GM18526 (cell line): Measurements from ENCODE around the gene COPE.

ENCODE experiments used
- POLR2A ChIP-seq: IDR thresholded peaks from 3 replicates; pipeline ENCODE4 v1.6.1; 2011; ENCODE audit not compliant: insufficient read length; ENCODE audit errors: extremely low read depth

COPE gene

DNA sequence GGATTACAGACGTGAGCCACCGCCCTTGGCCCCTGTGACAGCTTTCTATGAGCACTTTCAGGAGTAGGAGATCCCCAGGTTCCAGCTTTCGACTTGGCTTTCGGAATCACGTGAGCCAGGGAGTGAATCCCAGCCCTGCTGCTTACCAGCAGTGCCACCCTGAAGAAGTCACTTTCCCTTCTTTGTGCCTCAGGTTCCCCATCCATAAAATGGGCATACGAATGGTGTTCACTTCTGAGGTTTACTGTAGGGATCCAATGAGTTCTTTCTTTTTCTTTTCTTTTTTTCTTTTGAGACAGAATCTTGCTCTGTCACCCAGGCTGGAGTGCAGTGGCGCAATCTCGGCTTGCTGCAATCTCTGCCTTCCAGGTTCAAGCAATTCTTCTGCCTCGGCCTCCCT is 26.1 kb upstream of the COPE start:
- no peak for TF ChIP-seq POLR2A

DNA sequence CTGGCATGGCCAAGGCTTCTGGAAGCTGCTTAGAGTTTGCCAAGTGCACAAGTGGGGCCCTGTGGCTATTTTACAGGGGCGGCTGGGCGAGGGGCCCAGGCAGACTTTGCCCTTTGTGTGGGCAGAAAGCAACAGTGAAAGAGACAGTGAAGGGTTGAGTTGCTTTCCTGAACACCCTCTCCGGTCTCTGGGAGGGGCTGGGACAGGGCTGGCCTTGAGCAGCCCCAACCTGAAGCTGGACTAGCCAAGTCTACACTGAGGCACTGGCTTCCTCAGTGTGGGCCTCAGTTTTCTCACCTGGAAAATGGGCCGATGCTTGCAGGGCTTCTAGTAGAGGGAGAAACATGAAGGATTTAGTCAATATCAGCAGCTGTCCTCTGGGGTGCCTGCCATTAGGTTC is 24.3 kb upstream of the COPE start:
- no peak for TF ChIP-seq POLR2A

DNA sequence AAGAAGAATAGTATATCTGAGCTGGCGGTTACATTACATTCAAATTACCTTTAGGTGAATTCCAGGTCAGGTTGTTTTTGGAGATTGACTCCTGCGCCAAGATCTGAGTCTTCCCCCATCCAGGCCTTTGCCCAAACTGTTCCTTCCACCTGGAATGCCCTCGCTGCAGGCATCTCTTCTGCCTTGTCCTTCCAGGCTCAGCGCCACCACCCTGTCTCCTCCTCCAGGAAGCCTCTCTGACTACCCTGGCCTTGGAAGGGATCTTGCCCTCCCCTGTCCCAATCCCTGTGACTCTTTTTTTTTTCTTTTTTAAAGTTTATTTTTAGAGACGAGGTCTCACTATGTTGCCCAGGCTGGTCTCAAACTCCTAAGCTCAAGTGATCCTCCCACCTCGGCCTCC is 23.5 kb upstream of the COPE start:
- no peak for TF ChIP-seq POLR2A

DNA sequence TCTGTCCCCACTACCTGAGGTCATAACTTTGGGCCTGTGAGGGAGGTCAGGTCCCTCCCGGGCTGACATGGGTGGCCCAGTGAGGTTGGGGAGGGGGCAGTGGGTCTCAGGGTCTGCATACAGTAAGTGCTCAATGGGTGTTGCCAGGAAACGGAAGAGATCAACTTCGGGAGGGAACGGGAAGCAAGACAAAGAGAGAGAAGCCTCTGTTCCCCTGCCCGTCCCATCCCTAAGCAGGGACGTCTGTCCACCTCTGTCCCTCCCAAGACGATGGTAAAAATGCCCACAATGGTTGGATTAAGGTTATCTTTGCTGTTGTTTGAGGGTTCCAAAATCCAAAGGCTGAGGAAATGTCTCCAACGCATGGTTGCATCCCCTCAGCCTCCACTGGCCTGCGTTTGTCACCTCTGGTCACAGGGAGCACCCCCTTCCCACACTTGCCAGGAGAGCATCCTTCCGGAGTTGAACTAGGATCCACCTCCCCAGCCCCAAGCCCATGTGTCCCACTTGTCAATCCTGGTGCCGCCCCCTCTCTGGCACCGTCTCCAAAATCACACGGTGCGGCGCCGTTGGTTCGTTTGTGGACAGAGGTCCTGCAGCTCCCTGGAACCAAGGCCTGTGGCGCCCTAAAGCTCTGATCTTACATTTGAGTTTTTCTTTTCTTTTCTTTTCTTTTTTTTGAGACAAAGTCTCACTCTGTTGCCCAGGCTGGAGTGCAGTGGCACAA is 22.6 kb upstream of the COPE start:
- no peak for TF ChIP-seq POLR2A

DNA sequence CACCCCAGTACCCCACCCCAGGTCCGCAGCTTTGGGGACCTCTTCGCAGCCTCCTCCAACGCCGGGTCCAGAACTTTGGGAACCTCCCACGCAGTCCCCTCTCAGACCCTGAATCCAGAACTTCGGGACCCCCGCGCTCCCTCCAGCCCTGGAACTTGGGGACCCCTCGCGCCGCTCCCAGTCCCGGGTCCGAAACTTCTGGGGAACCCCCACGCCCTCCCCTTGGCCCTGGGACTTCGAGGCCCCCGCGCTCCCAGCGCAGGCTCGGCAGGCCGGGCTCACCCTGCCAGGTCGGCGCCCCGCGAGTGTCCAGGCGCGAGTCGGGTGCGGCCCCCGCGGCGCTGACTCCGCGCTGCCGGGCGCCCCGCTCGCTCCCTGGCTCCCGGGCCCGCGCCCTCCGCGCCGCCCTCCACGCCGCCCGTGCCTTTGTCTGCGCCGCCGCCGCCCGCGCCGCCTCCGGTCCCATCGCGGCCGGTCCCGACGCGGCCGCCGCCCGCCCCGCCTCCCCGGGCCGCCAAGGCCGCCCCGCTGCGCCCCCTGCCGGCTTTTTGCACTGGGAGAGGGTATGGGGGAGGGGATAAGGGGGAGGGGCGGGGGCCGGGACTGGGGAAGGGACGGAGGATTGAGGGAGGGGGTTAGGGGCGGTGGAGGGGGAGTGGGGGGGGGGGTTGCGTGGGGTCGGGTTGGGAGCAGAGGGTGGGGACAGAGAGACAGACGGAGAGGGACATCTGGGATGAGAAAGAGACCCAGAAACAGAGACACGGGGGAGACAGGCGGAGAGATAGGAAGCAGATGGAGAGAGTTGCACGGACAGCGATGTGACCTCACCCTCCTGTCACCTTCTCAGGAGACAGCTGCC is 21.8 kb upstream of the COPE start, which contains the start of gene HOMER3:
Gene HOMER3, minus strand, starts transcription at position 449 of the 859 bp plus-strand sequence. CDS start 2,235 bp downstream, outside the sequence.
- TF ChIP-seq POLR2A: no peak

DNA sequence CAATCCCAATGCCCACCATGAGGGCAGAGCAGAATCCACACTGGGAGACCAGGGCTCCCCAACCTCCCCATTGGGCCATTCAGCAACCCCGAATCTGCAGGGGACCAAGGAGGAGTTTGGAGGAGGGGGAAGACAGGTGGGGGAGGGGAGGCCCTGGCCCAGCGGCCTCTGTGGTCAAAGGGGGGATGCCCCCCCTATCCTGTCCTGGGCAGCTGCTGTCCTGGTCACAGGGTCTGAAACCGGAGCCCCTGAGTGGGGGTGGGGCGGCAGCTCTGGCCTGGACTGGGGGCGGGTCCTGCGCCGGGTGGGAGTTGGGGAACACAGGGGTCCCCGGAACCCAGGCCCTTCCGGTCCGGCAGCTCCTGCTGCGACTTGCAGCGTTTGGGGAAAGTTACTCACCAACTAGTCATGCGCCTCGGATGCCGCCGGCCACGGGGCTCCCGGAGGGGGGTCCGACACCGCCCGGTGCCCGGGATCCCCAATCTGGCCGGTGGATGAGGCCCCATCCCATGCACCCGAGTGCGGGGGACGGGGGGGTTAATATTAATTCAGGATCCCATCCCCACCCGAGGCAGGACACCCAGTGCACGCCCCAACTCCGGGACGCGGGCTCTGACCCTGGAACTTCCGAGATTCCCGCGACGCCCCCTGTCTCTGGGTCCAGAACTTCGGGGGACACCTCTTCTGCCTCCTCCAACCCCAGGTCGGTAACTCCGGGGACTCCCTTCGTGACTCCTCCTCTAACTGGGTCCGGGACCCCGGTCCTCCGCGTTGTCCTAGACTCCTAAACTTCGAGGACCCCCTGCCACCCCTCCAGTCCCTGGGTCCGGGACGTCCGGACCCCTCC is 21.0 kb upstream of the COPE start:
- no peak for TF ChIP-seq POLR2A

DNA sequence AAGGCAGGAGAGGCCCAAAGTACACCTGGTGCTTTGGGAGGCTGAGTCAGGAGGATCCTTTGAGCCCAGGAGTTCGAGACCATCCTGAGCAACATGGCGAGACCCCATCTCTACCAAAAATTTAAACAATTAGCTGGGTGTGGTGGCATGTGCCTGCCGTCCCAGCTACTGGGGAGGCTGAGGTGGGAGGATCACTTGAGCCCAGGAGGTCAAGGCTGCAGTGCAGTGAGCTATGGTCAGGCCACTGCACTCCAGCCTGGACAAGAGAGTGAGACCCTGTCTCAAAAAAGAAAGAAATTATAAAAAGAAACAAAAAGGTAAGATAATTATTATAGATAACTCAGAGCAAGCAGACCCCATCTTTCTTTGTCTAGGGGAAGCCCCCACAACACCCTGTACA is 20.0 kb upstream of the COPE start:
- no peak for TF ChIP-seq POLR2A

DNA sequence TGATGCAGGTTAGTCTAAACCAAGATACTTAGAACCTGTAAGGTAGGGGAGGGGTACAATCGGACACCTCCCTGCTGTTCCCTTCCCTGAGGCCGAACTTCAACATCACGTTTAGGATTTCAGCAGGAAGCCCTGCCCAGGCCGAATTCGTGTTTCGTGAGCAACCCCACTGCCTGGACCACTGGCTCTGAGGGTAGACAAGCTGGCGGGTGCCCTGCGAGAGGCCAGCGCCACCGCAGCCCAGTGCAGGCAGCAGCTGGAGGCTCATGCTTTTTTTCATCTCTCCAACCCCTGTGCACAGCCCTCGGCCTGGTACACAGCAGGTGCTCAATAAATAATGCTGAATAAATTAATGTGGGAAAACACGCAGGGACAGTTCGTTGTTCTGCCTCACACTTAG is 14.1 kb upstream of the COPE start:
- no peak for TF ChIP-seq POLR2A

DNA sequence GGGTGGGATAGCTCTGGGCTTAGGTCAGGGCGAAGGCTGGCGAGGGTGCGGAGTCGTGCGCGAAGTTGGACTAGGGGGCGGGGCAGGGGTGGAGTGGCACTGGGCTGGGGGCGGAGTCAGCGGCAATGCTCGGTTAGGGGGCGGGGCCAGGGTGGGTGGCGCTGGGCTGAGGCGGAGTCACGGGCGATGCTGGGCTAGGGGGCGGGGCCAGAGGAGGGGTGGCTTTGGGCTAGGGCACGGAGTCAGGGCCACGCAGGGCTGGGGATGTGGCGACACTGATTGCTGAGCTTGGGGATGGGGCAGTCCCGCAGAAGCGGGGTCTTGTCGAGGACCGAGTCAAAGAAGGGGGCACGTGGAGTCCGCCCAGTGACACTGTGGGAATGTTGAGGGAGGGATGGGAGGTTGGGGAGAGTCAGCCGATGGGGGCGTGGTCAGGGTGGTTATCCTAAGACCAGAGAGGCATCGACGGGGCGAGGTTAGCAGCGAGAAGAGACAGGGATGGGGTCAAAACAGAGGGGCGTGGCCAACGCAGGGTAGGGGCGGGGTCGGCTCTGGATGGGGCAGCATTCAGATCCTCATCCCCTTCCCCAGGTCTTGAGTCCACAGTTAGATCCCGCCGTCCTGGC is 13.1 kb upstream of the COPE start:
- no peak for TF ChIP-seq POLR2A

DNA sequence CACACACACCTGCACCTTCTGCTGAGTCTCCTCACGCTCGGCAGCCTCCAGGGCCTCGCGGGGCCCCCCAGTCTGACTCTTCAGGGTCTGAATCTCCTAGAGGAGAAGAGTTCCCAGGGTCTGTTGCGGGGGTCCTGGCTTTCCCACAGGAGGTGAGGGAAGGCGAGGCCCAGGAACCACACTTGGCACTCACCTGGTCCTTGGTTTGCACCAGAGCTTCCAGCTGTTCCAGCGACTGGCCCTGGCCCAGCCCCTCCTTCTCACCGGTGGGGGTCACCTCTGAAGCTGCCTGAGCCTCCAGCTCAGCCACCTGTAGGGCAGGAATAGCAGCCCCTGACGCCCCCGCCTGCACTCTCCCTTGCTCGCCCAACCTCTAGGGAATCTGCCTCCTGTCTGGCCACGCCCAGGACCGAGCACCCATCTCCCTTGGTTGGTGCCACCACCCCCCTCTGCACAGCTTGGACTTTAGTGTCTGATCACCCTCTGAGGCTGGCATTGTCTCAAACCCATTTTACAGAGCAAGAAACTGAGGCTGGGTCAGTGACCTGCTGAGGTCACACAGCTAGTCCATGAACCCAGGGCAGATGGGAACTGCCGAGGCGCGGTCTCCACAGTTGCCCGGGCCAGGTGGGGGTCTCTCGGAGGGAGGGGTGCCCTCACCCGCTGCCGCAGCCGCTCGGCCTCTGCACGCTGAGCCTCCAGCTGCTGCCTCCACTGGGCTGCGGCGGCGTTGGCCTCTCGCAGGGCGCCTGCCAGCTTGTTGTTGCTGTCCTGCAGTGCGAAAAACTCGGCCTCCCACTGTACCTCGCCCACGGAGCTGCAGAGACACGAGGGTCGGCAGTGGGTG is 12.4 kb upstream of the COPE start:
- no peak for TF ChIP-seq POLR2A

DNA sequence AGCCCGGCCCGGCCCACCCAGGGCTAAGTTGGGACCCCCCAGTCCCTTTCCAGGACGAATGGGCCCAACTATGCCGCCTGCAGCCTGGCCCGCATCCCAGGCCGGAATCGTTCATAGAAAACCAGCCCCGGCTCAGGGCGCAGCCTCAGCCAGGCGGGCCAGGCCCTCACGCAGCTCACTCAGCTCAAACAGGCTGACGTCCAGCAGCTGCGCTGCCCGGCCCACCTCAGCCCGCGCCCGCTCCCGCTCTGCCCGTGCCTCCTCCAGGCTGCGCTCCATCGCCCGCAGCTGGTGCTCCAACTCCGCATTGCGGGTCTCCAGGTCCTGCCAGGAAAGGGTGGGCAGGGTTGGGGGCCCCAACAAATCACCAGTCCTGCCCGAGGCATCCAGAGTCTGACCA is 10.1 kb upstream of the COPE start:
- TF ChIP-seq POLR2A: no peak

DNA sequence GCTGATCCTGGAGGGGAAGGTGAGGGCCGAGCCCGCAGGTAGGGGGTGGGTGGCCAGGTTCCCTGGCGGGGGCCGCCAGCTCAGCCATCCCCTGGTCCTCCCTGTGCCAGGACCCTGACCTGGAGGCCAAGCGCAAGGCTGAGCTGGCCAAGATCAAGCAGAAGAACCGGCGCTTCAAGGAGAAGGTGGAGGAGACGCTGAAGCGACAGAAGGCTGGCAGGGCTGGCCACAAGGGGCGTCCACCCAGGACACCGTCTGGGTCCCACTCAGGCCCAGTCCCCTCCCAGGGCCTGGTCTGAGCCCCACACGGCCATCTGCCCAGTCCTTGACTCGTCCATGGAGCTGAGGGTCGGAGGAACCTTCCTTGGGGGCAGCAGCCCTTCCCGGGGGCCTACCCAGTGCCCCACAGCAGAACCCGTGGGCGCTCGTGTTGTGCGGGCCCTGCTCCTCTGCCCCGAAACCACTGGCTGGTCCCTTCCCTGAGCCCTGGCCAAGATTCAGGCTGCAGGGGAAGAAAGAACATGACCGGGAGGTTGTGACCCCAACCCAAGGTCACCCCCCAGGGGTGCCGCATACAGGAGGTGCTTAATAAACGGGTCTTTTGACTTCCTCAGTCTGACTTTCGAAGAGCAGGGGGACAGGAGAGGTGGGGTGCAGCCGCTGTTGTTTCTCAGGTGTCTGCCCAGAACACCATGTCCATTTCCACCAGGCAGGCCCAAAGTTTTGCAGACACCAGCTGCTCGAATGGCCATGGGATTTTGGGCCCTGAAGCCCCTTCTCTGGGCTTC is 9.0 kb upstream of the COPE start:
- no peak for TF ChIP-seq POLR2A

DNA sequence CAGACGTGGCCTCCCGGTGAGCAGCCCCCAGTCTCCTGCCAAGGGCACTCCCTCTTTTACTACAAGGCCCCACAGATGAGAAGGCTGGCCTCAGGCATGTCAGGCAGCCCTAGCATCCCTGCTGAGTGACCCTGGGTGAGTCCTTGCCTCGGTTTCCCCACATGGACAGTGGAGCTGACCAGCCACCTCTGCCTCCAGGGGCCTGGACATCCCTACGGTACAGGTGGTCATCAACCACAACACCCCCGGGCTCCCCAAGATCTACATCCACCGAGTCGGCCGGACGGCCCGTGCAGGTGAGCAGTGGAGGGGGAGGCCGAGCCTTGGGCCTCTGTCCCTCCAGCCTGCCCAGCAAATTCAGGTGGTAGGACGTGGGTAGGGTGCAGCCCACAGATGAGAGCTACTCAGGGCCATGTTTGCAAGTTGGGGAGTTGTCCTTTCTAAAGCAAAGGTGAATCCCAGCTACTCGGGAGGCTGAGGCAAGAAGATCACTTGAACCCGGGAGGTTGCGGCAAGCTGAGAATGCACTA is 5.6 kb upstream of the COPE start:
- TF ChIP-seq POLR2A: no peak
